HepG2 (cell line): ENCODE data around the gene FKBP1B. TPM values are rescaled to one million over a fixed set of nuclear protein-coding genes. Genes with fewer than 3 reads are reported as not detected.
A peak's percentile ranks its signal among the peaks of the same experiment; 100 is the strongest.

Experiments used
- AKNA ChIP-seq: sonication (generic); formaldehyde crosslinking; IDR thresholded peaks from 2 replicates; pipeline ENCODE4 v1.4.0; 2020; ENCODE audit warnings: missing genetic modification reagents, borderline replicate concordance
- CHCHD3 ChIP-seq: sonication (generic); formaldehyde crosslinking; IDR thresholded peaks from 2 replicates; pipeline ENCODE4 v1.8.0; 2022; ENCODE audit warnings: mild to moderate bottlenecking, missing genetic modification reagents, moderate library complexity
- FOSL1 ChIP-seq: sonication (generic); formaldehyde crosslinking; IDR thresholded peaks from 2 replicates; pipeline ENCODE4 v1.9.0; 2021; ENCODE audit warnings: missing genetic modification reagents, borderline replicate concordance
- GATAD2A ChIP-seq: IDR thresholded peaks from 2 replicates; pipeline ENCODE4 v1.6.1; 2016
- GPN1 ChIP-seq: sonication (generic); formaldehyde crosslinking; IDR thresholded peaks from 2 replicates; pipeline ENCODE4 v1.5.1; 2020; ENCODE audit warnings: missing genetic modification reagents, borderline replicate concordance
- HIC2 ChIP-seq: sonication (generic); formaldehyde crosslinking; IDR thresholded peaks from 2 replicates; pipeline ENCODE4 v1.9.0; 2022; ENCODE audit warnings: low read depth, missing genetic modification reagents
- JARID2 ChIP-seq: sonication (generic); formaldehyde crosslinking; IDR thresholded peaks from 2 replicates; pipeline ENCODE4 v1.8.1; 2023; ENCODE audit warnings: missing genetic modification reagents, inconsistent platforms; ENCODE audit not compliant: insufficient replicate concordance
- KDM5B ChIP-seq: sonication (generic); formaldehyde crosslinking; IDR thresholded peaks from 2 replicates; pipeline ENCODE4 v1.4.0; 2020; ENCODE audit warnings: missing genetic modification reagents, mild to moderate bottlenecking, borderline replicate concordance
- MBNL3 ChIP-seq: fragments of 250-450 bp; sonication (Bioruptor Pico); conservative IDR thresholded peaks from 2 replicates; pipeline ENCODE4 v1.8.0; 2022; ENCODE audit warnings: mild to moderate bottlenecking, inconsistent platforms
- MNT ChIP-seq: fragments of 450-650 bp; IDR thresholded peaks from 2 replicates; pipeline ENCODE4 v1.6.1; 2016
- MXD3 ChIP-seq: IDR thresholded peaks from 2 replicates; pipeline ENCODE4 v1.6.1; 2016; ENCODE audit warnings: mild to moderate bottlenecking, missing biosample characterization, missing genetic modification reagents
- NR0B2 ChIP-seq: sonication (generic); formaldehyde crosslinking; IDR thresholded peaks from 2 replicates; pipeline ENCODE4 v1.4.0; 2020; ENCODE audit warnings: mild to moderate bottlenecking, missing genetic modification reagents
- SETDB1 ChIP-seq: sonication (generic); formaldehyde crosslinking; IDR thresholded peaks from 2 replicates; pipeline ENCODE4 v1.5.1; 2020; ENCODE audit warnings: missing genetic modification reagents, mild to moderate bottlenecking, borderline replicate concordance
- TRIM24 ChIP-seq: sonication (generic); formaldehyde crosslinking; IDR thresholded peaks from 2 replicates; pipeline ENCODE4 v1.8.0; 2022; ENCODE audit warnings: mild to moderate bottlenecking, missing genetic modification reagents
- YEATS4 ChIP-seq: sonication (generic); formaldehyde crosslinking; IDR thresholded peaks from 2 replicates; pipeline ENCODE4 v1.4.0; 2020; ENCODE audit warnings: missing genetic modification reagents, borderline replicate concordance
- ZNF274 ChIP-seq: sonication (generic); formaldehyde crosslinking; IDR thresholded peaks from 2 replicates; pipeline ENCODE4 v1.5.1; 2020; ENCODE audit warnings: mild to moderate bottlenecking, missing genetic modification reagents
- ZNF335 ChIP-seq: sonication (generic); formaldehyde crosslinking; IDR thresholded peaks from 2 replicates; pipeline ENCODE4 v1.4.0; 2020; ENCODE audit warnings: missing genetic modification reagents
- ZNF468 ChIP-seq: sonication (generic); formaldehyde crosslinking; IDR thresholded peaks from 2 replicates; pipeline ENCODE4 v1.8.0; 2022; ENCODE audit warnings: mild to moderate bottlenecking, moderate library complexity, missing genetic modification reagents
- ZNF766 ChIP-seq: sonication (generic); formaldehyde crosslinking; IDR thresholded peaks from 2 replicates; pipeline ENCODE4 v1.5.0; 2020; ENCODE audit warnings: missing genetic modification reagents, borderline replicate concordance
- ZNF776 ChIP-seq: sonication (generic); formaldehyde crosslinking; IDR thresholded peaks from 2 replicates; pipeline ENCODE4 v1.4.0; 2020; ENCODE audit warnings: mild to moderate bottlenecking, missing genetic modification reagents
- ZNF839 ChIP-seq: sonication (generic); formaldehyde crosslinking; IDR thresholded peaks from 2 replicates; pipeline ENCODE4 v1.4.0; 2020; ENCODE audit warnings: missing genetic modification reagents, mild to moderate bottlenecking, borderline replicate concordance
- polyA plus RNA-seq, 8 experiments: library from polyadenylated mRNA; depleted of rRNA in 3 of 8; stranded (reverse) in 7 of 8; unstranded in 1 of 8; fragments of >200 nt; fragmentation: Illumina TruSeq in 4 of 8; extraction: Trizol in 4 of 8; gene quantifications; 2 replicates each; pipeline versions ENCODE4 v1.2.1 to v1.2.3, GENCODE V29; 2011 to 2016; ENCODE audit warnings: low read depth in 4 of 8, missing spikeins in 1 of 8, mixed read lengths in 1 of 8; ENCODE audit not compliant: insufficient read depth in 1 of 8
- total RNA-seq, 5 experiments: library from RNA; depleted of rRNA; stranded (reverse); fragments of >200 nt; fragmentation: Illumina TruSeq; extraction: Trizol; gene quantifications; 2 replicates each; pipeline ENCODE4 v1.2.3, GENCODE V29; 2016; ENCODE audit warnings: low read depth in 1 of 5

Gene FKBP1B
- total and polyA plus RNA-seq, 2 of the 13 experiments (the other 11 are each of a cell fraction or from before 2014, with no cell fraction given), result 35.2 to 96.3 TPM

- TF ChIP-seq YEATS4 (CRISPR knock-in tag) (0 out of 2 replicates have a peak, but pooled peaks have one; percentile 18), CHCHD3 (no peak), TRIM24 (CRISPR knock-in tag) (no peak), MNT (no peak), NR0B2 (CRISPR knock-in tag) (peak; percentile 56), JARID2 (no peak), SETDB1 (no peak), ZNF766 (CRISPR knock-in tag) (no peak), ZNF335 (CRISPR knock-in tag) (no peak), ZNF274 (no peak), ZNF468 (CRISPR knock-in tag) (peak; percentile 48; the same call in 1 of the 2 replicates), ZNF776 (CRISPR knock-in tag) (no peak; the same call in 1 of the 2 replicates), AKNA (CRISPR knock-in tag) (no peak), FOSL1 (CRISPR knock-in tag) (no peak), ZNF839 (CRISPR knock-in tag) (no peak), GPN1 (no peak), HIC2 (CRISPR knock-in tag) (peak; percentile 85; the same call in 1 of the 2 replicates), MBNL3 (CRISPR knock-in tag) (no peak), MXD3 (CRISPR knock-in tag) (no peak), GATAD2A (CRISPR knock-in tag) (peak; percentile 94), KDM5B (peak; percentile 75; the same call in 1 of the 2 replicates)
Observed at GRCh38 chr2:24022324-24022974, 27.1 kb upstream of the FKBP1B start (continued).
